GM18519 (cell line): ENCODE data around the gene BICRAL.
A peak's percentile ranks its signal among the peaks of the same experiment; 100 is the strongest.
"Not testable (repeated sequence)": the region's sequence is repeated elsewhere in the genome, so short reads cannot be mapped to it uniquely, and the experiment has no call there.

Experiments
- ATAC-seq: cut with Tn5 transposase; IDR thresholded peaks from one replicate; pipeline ENCODE4 v1.9.1; 2021; ENCODE audit warnings: mild to moderate bottlenecking, moderate library complexity; ENCODE audit not compliant: unreplicated experiment, low FRiP score

Gene BICRAL

DNA sequence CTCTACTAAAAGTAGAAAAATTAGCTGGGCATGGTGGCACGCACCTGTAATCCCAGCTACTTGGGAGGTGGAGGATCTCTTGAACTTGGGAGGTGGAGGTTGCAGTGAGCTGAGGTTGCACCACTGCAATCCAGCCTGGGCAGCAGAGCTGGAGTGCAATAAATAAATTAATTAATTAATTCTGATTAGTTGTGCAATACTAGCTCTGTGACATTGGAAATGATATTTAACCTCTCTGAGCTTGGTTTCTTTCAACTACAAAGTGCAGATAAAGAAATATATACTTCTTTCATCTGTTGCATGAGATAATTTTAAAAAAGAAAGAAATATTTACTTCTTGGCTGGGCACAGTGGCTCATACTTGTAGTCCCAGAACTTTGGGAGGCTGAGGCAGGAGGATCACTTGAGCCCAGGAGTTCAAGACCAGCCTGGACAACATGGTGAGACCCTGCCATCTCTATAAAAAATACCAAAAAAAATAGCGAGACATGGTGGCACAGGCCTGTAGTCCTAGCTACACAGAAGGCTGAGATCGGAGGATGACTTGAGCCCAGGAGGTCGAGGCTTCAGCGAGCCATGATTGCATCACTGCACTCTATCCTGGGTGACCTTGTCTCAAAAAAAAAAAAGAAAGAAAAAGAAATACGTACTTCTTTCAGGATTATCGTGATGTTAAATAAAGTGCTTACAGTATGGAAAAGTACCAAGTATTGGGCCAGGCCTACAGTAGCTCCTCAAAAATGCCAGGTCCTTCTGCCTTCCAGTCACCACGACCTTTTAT is 20.4 kb upstream of the BICRAL start:
- ATAC-seq = no peak

DNA sequence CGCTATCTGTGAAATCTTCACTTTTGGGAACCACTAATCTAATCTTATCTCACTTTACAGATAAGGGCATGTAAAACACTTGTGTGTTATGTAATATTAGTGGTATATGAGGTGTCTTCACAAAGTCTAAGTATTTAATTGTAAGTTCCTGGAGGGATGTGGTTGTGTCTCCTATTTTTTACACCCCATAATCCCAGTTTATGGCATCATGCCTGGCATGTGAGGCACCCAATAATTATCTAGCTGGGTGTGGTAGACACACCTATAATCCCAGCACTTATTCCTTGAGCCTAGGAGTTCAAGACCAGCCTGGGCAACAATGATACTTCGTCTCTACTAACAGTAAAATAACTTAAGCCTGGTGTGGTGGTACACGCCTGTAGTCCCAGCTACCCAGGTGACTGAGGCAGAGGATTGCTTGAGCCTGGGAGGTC is 19.4 kb upstream of the BICRAL start:
- ATAC-seq = no peak

DNA sequence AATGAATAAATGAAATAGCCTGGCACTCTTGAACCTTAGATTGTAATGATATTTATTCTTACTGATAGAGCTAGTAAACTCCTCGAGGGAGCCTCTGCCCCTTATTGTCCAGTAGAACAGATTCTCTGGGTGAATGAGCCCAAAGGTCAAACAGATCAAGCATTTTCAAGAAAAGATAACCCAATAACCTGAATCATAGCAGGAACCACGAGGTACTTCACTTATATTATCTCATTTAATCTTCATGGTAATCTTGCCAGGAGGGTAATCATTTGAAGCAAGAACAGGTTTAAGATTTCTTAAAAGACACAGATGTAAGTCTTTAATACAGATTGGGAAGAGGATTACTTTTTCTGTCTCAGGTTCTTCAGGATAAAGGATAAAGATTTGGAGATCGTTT is 18.9 kb upstream of the BICRAL start:
- no peak for ATAC-seq

DNA sequence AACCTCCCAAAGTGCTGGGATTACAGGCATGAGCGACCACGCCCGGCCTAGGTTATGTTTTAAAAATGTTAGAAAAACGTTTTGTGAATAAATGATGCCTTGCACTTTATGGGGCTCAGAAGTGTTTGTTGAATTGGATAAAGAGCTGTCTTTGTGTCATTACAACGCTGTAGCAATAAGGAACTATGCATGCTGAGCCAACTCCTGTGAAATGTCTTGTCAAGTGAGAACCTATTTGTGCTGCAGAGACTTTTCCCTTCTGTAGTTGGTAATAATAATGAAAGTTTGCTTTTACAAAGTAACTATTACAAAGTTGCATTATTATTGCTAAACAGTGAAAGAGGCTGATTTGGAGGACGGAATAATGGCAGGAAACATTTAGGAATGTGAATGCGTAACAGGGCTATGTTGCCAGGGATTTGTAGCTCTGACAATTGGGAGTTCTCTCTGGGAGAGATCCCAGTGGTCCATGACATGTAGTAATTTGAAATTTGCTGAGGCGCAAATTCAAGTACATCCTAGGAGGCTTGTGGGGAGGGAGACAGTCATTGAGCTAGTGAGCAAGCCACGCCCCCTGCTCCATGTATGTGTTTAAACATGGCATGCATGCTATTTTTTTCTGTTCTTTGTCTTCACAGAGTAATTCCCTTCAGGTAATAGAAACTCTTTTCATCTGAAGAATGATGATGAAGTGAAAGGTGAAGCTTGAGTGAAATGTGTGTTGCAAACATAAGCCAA is 16.8 kb upstream of the BICRAL start:
- ATAC-seq = no peak

DNA sequence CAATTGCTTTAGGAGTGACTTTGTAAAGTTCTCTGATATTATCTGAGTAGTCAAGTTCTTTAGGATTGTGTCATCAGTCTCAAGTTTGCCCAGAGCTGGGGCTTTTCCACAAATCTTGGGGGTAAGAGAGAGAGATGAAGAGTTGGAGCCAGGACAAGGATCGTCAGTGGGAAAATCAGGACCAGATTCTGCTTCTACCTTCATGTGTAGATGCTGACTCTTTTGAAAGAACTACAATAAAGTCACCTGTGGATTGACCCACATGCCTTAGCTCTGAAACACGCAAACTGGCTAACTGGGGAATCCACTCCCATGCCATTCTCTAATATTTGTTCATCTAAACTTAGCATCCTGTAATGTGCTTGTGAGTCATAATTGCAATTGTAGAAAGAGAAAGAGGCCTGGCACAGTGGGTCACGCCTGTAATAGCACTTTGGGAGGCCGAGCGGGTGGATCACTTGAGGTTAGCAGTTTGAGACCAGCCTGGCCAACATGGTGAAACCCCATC is 15.6 kb upstream of the BICRAL start:
- no peak for ATAC-seq

DNA sequence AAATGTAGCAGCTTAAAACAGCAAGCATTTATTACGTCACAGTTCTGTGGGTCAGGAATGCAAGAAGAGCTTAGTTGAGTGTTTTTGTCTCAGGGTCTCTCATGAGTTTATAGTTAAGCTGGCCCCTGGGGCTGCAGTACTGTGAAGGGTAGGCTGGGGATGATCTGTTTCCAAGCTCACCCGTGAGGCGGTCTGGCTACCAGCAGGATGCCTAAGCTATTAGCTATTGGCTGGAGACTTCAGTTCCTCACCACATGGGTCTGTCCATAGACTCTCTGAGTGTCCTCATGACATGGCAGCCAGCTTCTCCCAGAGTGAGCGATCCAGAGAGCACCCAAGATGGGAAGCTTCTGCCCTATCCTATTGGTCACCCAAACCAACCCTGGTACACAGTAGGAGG is 12.8 kb upstream of the BICRAL start:
- ATAC-seq = no peak

DNA sequence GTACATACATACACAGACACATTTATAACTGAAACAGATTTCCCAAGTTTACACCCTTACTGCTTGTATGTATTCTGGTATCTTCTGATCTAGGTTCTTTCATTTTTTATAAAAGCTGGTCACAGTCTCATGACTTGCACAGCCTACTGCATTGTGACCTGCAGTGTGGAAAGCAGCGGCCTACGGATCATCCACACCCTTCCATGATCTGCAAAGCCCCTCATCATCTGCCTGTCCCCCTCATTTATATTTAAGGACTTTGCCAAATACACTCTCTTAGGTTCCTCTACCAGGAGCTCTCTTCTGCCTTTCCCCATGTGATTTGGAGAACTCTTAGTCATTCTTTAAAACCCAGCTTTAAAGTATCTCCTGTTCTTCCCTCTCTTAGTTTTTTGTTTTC is 12.0 kb upstream of the BICRAL start:
- ATAC-seq = no peak

DNA sequence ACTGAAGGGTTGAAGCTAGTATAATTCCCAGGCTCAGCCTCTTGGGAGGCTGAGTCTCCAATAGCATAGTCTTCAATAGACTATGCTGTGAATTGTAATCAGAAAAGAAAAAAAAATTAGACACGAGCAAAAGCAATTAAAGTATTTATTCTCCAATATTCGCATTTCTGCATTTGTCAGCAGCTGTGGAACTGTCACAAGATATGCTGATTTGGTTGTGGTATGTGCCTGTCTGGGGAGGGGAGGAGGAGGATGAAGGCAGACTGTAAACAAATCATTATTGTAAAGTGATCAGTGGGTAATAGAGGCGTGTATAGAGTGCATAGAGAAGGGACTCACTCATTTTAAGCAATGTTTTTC is 10.1 kb upstream of the BICRAL start:
- no peak for ATAC-seq

DNA sequence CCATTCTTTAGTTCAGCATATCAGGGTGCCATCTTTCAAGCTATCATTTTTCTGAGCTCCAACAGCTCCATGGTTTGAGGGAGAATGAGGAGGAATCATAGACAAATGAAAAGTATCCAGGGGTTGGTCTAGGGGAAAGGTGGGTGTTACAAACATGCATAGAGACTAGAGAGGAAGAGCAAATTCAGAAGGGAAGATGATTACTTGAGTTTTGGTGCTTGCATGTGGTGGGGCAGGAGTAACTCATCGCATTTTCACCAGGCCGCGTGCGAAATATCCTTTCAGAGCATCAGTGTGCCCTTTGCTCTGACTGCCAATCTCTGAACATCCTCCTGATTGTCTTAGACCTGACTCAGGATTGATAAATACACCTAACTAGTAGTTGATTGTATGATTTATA is 7.7 kb upstream of the BICRAL start:
- ATAC-seq = no peak

DNA sequence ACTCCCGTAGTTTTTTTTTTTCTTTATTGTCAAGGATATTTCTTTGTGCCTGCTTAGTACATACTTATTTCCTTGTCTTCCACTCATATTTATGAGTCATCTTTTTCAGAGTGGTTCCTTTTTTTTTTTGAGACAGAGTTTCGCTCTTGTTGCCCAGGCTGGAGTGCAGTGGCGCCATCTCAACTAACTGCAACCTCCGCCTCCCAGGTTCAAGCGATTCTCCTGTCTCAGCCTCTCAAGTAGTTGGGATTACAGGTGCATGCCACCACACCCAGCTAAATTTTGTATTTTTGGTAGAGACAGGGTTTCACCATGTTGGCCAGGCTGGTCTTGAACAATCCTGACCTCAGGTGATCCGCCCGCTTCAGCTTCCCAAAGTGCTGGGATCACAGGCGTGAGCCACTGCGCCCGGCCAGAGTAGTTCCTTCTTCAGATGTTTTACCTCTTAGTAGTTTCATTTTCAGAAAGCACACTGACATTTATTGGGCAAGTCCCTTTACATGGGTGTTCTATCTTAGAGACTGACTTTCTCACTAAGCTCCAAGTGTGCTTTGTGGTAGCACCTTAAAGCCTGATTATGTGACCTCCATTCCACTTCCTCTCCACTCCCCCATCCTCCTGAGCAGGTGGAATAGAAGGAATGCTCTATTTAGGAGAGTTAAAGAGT is 6.9 kb upstream of the BICRAL start:
- ATAC-seq = not testable (repeated sequence)

DNA sequence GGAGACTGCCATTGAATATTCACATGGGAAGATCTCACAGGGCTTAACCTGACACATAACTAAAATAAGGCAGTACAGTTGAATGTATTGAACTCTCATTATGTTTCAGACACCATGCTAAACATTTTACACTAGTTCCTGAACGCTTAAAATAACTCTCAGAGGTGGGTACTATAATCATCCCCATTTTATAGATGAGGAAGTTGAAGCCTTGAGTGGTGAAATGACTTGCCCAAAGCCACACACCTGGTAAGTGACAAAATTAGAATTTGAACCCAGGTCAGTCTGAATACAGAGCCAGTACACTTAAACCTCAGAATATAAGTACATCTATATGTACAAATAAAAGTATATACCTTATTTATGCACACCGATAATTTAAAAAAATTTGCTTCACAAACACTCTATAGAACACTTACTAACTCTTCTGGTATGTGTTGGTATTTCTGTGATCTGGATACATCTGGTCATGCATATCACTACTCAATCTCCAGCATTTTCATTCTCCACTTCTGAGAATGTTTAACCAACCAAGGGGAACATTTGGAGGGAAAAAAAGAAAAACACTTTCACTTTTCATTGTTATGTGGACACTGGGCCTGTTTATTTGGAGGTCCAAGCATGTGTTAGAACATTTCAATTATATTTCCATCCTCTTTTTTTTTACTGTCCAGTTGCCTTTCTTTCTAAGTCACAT is 4.6 kb upstream of the BICRAL start:
- ATAC-seq = peak; percentile 34

DNA sequence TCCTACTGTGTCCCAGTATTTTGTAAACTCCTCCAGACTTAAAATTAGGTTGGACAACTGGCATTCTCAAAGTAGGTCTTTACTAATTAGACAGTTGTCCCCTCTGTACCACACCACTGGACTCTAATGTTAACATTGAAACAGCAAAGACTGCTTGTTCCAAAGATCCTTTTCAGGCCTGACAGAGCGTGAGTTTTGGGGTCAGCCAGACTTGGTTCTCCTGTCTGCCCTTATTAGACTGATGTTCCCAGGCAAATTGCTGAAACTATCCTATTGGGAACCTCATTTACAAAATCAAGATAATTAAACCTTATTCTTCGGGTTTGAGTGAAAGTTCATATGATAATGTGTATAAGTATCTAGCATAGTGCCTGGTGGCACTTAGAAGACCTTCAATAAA is 3.7 kb upstream of the BICRAL start:
- ATAC-seq = no peak

DNA sequence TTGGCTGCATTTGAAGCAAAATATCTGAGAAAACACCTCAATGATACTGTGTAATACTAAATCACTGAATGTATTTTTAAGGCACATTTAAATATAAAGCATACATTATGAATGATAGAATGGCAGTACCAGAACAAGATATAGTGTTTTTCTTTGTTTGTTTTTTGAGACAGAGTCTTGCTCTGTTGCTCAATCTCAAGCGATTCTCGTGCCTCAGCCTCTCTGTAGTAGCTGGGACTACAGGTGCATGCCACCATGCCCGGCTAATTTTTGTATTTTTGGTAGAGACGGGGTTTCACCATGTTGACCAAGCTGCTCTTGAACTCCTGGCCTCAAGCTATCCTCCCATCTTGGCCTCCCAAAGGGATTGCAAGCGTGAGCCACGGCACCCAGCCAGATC is 2.3 kb upstream of the BICRAL start:
- ATAC-seq = no peak

DNA sequence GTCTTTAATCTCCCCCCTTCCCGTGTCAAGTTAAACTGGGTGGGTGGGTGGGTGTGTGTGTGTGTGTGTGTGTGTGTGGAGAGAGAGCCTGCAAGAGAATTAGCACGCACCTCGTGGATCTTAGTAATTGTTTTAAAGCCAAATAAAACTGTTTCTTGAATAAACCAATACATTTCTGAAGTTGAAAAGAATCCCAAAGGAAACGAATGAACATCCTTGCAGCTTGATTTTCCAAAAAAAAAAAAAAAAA is 381 bp upstream of the BICRAL start:
- ATAC-seq = no peak

DNA sequence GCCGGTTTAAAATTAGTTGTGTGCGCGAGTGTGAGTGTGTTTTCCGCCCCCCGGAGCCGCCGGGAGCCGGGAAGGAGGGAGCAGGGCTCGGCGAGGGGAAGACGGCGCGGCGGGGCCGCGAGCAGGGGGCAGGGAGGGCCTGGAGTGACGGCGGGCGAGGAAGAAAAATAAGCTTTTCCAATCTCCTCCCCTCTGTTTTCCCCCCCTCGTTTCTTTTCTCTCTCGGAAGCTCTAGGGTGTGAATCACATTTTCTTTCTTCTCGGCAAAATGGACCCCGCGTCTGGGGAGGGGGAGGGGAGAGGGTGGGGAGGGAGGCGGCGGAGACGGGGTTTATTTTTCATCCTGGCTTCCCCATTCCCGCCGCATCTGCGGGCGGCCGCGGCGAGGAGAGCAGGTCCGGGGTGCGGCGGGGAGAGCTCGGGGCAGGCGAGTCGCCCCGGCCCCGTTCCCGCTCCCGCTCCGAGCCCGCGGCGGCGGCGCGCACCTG is 881 bp downstream of the BICRAL start:
- no peak for ATAC-seq

DNA sequence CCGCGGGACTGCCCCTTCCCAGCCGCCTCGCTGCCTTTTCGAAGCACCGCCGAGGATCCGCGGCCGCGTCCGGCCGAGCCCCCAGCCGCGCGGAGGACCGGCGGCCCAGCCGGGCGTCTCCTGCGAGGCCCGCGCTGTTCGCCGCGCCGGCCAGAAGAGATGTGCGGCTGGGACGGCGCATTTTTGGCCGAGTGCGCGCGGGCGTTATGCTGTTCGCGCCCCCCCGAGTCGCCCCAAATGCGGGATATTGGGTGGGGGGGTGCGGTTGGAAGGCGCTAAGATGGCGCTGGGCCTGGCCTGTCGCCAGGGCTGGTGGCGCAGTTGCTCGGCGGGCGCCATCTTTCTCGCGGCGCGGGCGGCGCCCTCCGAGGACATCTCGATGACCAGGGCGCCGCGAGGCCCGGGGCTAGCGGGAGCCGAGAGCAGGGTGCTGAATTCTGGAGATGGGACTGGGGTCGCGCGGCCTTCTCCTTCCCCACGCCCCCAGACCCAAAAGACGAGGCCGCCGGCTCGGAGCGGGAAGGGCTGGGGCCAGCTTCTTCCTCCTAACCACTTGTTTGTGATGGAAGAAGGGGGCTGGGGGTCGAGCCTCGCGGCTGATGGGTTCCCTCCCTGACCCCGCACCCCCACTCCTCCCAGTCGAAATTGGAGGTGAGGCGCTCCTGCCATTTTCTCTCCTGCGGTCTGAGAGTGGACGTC is 1.5 kb downstream of the BICRAL start:
- ATAC-seq = no peak

DNA sequence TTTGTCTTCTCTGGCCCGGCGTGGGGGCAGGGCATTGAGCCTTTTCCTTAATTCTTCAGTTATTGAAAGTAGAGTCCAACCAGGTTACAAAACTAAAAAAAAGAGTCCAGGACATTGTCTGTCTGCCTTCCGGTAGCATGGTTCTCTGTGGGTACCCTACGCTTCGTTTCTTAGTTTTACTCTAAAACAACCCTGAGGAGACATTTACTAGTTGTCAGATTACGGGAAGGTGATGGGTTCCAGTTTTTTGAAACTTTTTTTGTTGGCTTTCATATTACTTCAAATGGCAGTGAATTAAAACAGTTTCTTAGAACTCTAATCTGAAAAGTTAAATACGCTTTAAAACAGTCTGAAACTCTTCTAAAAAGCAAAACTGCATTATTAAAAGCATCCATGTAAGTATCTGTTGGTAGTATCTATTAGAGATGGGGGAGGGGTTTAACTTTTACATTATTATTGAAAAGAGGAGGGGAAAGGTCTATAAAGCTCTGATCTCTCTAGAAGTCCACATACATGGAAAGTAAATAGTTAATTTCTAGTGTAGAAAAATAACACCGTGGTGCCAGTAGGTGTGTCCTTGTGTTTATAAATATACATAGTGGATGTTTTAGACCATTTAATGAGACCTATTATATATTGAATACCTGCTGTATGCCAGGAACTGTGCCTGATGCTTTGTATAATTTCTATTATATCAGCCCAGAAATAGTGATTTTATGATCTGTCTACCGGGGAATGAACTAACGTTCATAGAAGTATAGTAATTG is 2.2 kb downstream of the BICRAL start:
- no peak for ATAC-seq

DNA sequence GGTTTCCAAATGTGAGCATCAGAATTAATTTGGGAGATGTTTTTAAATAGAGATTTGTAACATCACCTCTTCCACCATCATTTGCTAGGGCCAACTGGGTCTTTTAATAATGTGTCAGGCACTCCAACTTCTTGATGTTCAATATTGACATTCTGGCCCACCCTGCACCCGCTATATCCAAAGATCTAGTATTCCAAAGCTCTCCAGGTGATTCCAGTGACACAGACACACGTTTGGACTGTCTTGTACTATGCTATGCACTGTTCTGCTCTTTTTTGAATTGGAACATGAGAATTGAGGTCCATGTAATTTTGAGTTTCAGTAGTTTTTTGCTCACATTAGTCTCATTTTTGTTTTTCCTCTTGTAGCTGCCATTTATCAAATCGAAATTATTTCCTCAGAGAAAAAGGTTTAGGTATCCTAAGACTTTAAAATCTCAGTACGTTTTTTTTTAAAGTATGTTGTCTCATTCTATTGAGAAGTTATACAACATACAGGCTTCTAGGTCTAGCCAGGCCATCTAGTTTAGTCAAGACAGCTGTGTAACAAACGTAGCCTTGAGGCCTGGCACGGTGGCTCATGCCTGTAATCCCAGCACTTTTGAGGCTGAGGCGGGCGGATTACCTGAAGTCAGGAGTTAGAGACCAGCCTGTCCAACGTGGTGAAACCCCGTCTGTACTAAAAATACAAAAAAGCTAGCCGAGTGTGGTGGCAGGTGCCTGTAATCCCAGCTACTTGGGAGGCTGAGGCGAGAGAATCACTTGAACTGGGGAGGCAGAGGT is 3.1 kb downstream of the BICRAL start:
- ATAC-seq = no peak

DNA sequence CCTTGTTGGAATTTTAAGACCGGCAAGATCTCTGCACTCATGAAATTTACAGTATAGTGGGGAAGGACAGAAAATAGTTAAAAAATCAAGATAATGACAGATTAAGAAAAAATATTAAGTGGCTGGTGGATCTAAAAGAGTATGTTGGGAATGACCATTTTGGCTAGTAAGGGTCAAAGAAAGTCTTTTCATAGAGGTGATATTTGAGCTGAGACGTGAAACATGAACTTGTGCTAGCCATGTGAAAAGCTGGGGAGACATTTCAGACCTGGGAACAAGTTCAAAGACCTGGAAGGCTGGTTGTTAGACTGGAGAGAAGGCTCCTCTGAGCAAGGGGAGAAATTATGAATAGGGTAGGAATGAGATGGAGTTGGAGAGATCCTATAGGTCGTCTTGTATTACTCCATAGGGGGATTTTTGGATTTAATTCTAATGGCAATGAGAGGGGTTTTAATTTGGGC is 4.7 kb downstream of the BICRAL start:
- ATAC-seq = no peak
